ENCODE results near the gene LMO7.

DNA sequence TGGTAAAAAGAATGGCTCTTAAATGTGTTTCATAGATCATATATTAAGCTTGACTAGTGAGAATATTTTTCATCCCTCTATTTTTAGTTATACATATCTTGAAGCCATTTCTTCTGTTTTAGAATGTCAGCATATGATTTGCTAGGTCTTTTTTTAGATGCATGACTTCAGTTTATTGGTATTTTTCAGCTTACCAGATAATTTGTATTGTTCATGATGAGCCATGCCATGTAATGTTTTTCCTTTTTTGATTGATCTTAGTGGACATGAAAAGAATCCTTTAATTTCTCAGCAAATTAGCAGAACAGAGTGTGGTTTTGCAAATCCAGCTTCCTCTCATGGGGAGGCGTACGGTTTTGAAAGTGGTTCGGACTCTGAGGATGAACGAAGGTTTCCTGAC lies 168.5 kb downstream of the LMO7 start:
- TF ChIP-seq POLR2A (IDR thresholded peaks at IDR 0.05; ENCODE audit: low read length) (no peak), GATA1 (IDR thresholded peaks at IDR 0.05; ENCODE audit: low read depth, low read length) (no peak)

Measured in erythroblast (primary cell).